ENCODE data around the gene ZBTB7B. TPM values are rescaled to one million over a fixed set of nuclear protein-coding genes. Genes with fewer than 3 reads are reported as not detected.

Gene ZBTB7B
- total and polyA plus RNA-seq, 9 of the 15 experiments (the other 6 are each of a cell fraction or from before 2014, with no cell fraction given), result 0.04 to 46.5 (median 15.2) TPM

DNA sequence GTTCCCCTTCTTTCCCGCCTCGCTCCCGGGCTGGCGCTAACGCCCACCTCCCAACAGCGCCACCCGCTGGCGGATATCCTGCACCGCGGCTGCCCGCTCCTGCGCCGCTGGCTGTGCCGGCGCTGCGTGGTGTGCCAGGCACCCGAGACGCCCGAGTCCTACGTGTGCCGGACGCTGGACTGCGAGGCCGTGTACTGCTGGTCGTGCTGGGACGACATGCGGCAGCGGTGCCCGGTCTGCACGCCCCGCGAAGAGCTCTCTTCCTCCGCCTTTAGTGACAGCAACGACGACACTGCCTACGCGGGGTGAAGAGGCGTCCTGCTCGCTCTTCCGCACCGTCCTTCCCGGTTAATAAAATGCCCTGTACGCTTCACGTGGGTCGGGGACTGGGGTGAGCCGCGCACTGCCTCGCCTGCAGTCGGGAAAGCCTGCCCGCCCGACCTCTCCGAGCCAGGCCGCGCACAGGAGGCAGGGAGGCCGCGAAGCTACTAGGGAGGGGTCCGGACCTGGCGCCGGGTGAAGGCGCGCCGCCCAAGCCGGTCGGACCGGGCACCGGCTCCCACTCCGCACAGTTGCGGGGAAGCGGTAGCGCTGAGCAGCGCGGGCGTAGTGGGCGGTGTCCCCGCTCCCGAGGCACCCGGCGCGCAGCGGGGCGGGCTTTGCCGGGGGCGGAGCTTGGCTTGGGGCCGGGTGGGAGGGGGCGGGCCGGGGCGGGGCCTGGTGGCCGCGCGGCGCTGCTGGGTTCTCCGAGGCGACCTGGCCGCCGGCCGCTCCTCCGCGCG lies 48.1 kb downstream of the ZBTB7B start, which contains the start of gene ADAM15 (continued):
- TF ChIP-seq, protein P1, sequence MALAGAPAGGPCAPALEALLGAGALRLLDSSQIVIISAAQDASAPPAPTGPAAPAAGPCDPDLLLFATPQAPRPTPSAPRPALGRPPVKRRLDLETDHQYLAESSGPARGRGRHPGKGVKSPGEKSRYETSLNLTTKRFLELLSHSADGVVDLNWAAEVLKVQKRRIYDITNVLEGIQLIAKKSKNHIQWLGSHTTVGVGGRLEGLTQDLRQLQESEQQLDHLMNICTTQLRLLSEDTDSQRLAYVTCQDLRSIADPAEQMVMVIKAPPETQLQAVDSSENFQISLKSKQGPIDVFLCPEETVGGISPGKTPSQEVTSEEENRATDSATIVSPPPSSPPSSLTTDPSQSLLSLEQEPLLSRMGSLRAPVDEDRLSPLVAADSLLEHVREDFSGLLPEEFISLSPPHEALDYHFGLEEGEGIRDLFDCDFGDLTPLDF (CRISPR knock-in tag; IDR thresholded peaks at IDR 0.05), result peak; percentile 75; the same call in 1 of the 2 replicates
- TF ChIP-seq GABPB1 (CRISPR knock-in tag; IDR thresholded peaks at IDR 0.05), result peak; percentile 88
- TF ChIP-seq, protein P2, sequence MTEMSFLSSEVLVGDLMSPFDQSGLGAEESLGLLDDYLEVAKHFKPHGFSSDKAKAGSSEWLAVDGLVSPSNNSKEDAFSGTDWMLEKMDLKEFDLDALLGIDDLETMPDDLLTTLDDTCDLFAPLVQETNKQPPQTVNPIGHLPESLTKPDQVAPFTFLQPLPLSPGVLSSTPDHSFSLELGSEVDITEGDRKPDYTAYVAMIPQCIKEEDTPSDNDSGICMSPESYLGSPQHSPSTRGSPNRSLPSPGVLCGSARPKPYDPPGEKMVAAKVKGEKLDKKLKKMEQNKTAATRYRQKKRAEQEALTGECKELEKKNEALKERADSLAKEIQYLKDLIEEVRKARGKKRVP (CRISPR knock-in tag; IDR thresholded peaks at IDR 0.05), result no peak
- TF ChIP-seq ZNF79 (CRISPR knock-in tag; IDR thresholded peaks at IDR 0.05; ENCODE audit: low read depth), result no peak
- peak; percentile 49; the same call in 1 of the 2 replicates for TF ChIP-seq HDAC8 (tag; IDR thresholded peaks at IDR 0.05)
- peak; percentile 36; the same call in 1 of the 2 replicates for TF ChIP-seq ARID1B (IDR thresholded peaks at IDR 0.05)
- no peak; a peak in 1 of 4 replicates for TF ChIP-seq CSDE1 (IDR thresholded peaks at IDR 0.05)
- TF ChIP-seq ZNF75A (CRISPR knock-in tag; IDR thresholded peaks at IDR 0.05), result no peak
- TF ChIP-seq LARP7 (IDR thresholded peaks at IDR 0.05), result peak; percentile 79; the same call in 1 of the 2 replicates
- TF ChIP-seq ZKSCAN1 (IDR thresholded peaks at IDR 0.05; ENCODE audit: low read depth, low read length), result no peak; the same call in 1 of the 2 replicates
- no peak for TF ChIP-seq HIVEP1 (CRISPR knock-in tag; IDR thresholded peaks at IDR 0.05)
- no peak for TF ChIP-seq BRD4 (IDR thresholded peaks at IDR 0.05)
- TF ChIP-seq MAFK (IDR thresholded peaks at IDR 0.05; ENCODE audit: low read length), result no peak
- no peak for TF ChIP-seq FOXJ3 (CRISPR knock-in tag; IDR thresholded peaks at IDR 0.05)
- TF ChIP-seq L3MBTL2 (IDR thresholded peaks at IDR 0.05), result peak; percentile 89
- TF ChIP-seq JUNB (CRISPR knock-in tag; conservative IDR thresholded peaks at IDR 0.05), result no peak
- TF ChIP-seq, protein P3, sequence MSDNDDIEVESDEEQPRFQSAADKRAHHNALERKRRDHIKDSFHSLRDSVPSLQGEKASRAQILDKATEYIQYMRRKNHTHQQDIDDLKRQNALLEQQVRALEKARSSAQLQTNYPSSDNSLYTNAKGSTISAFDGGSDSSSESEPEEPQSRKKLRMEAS (CRISPR knock-in tag; IDR thresholded peaks at IDR 0.05), result peak; percentile 90
- peak; percentile 80 for TF ChIP-seq FIP1L1 (IDR thresholded peaks at IDR 0.05; ENCODE audit: low read depth, low read length, poor library complexity, severe bottlenecking)
- TF ChIP-seq, protein P4, sequence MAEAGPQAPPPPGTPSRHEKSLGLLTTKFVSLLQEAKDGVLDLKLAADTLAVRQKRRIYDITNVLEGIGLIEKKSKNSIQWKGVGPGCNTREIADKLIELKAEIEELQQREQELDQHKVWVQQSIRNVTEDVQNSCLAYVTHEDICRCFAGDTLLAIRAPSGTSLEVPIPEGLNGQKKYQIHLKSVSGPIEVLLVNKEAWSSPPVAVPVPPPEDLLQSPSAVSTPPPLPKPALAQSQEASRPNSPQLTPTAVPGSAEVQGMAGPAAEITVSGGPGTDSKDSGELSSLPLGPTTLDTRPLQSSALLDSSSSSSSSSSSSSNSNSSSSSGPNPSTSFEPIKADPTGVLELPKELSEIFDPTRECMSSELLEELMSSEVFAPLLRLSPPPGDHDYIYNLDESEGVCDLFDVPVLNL (CRISPR knock-in tag; IDR thresholded peaks at IDR 0.05; ENCODE audit: low read depth), result peak; percentile 89

Measured in K562 (cell line).